ENCODE measurements around the gene ATXN10. TPM values are rescaled to one million over a fixed set of nuclear protein-coding genes. Genes with fewer than 3 reads are reported as not detected.

The ATXN10 gene
- total RNA-seq, 1 experiment from 2014 or later = 116 TPM

GRCh38 chr22:45823336-45823735 is 151.7 kb downstream of the ATXN10 start:
- no peak for DNase-seq (ENCODE audit: low read depth)

- no peak for DNase-seq (ENCODE audit: low read depth)
Measured at GRCh38 chr22:45826520-45826919, 154.9 kb downstream of the ATXN10 start.

- DNase-seq (ENCODE audit: low read depth) = no peak
Measured at GRCh38 chr22:45828841-45829240, 157.2 kb downstream of the ATXN10 start.

GRCh38 chr22:45830531-45831245 is 159.1 kb downstream of the ATXN10 start:
- DNase-seq (ENCODE audit: low read depth) = peak; percentile 33

- DNase-seq (ENCODE audit: low read depth) = no peak
Measured at GRCh38 chr22:45831394-45831793, 159.8 kb downstream of the ATXN10 start.

GRCh38 chr22:45832180-45832579 is 160.5 kb downstream of the ATXN10 start:
- DNase-seq (ENCODE audit: low read depth) = no peak

- DNase-seq (ENCODE audit: low read depth) = no peak
Measured at GRCh38 chr22:45832959-45833580, 161.4 kb downstream of the ATXN10 start.

GRCh38 chr22:45833613-45834012 is 162.0 kb downstream of the ATXN10 start:
- DNase-seq (ENCODE audit: low read depth) = no peak

- no peak for DNase-seq (ENCODE audit: low read depth)
Measured at GRCh38 chr22:45834241-45834640, 162.6 kb downstream of the ATXN10 start.

- DNase-seq (ENCODE audit: low read depth) = no peak
Measured at GRCh38 chr22:45834795-45835194, 163.2 kb downstream of the ATXN10 start.

- no peak for DNase-seq (ENCODE audit: low read depth)
Measured at GRCh38 chr22:45836418-45837169, 165.0 kb downstream of the ATXN10 start.

GRCh38 chr22:45837508-45837907 is 165.9 kb downstream of the ATXN10 start:
- no peak for DNase-seq (ENCODE audit: low read depth)

- DNase-seq (ENCODE audit: low read depth) = no peak
Measured at GRCh38 chr22:45838305-45838887, 166.8 kb downstream of the ATXN10 start.

- DNase-seq (ENCODE audit: low read depth) = no peak
Measured at GRCh38 chr22:45840483-45840882, 168.8 kb downstream of the ATXN10 start.

- DNase-seq (ENCODE audit: low read depth) = no peak
Measured at GRCh38 chr22:45842291-45842991, 170.8 kb downstream of the ATXN10 start.

GRCh38 chr22:45843031-45843430 is 171.4 kb downstream of the ATXN10 start:
- DNase-seq (ENCODE audit: low read depth) = no peak

- DNase-seq (ENCODE audit: low read depth) = no peak
Measured at GRCh38 chr22:45843986-45844385, 172.4 kb downstream of the ATXN10 start.

GRCh38 chr22:45845076-45845487 is 173.4 kb downstream of the ATXN10 start:
- no peak for DNase-seq (ENCODE audit: low read depth)

GRCh38 chr22:45846952-45847351 is 175.3 kb downstream of the ATXN10 start:
- no peak for DNase-seq (ENCODE audit: low read depth)

- DNase-seq (ENCODE audit: low read depth) = no peak
Measured at GRCh38 chr22:45848904-45849303, 177.3 kb downstream of the ATXN10 start.

GRCh38 chr22:45852826-45853225 is 181.2 kb downstream of the ATXN10 start:
- no peak for DNase-seq (ENCODE audit: low read depth)

- DNase-seq (ENCODE audit: low read depth) = no peak
Measured at GRCh38 chr22:45855961-45856360, 184.3 kb downstream of the ATXN10 start.
